Neuron (in vitro differentiated cells): Measurements from ENCODE around the gene PAQR4.
A peak's percentile ranks its signal among the peaks of the same experiment; 100 is the strongest.

Source experiments
- H2AFZ ChIP-seq: one replicate; pipeline ENCODE4 v1.6.1; 2013; ENCODE audit warnings: low read depth, mild to moderate bottlenecking, inconsistent platforms, low read length, moderate library complexity
- H3K27me3 ChIP-seq: one replicate; pipeline ENCODE4 v1.6.1; 2013; ENCODE audit warnings: low read length; ENCODE audit not compliant: insufficient read depth
- H3K36me3 ChIP-seq: one replicate; pipeline ENCODE4 v1.6.1; 2013; ENCODE audit warnings: low read length; ENCODE audit not compliant: insufficient read depth
- H3K4me1 ChIP-seq: one replicate; pipeline ENCODE4 v1.6.1; 2013; ENCODE audit warnings: low read length; ENCODE audit not compliant: insufficient read depth
- H3K4me3 ChIP-seq: 2 replicates; pipeline ENCODE4 v1.5.1; 2013; ENCODE audit warnings: mild to moderate bottlenecking, low read length, moderate library complexity
- H3K9me3 ChIP-seq: one replicate; pipeline ENCODE4 v1.6.1; 2013; ENCODE audit warnings: low read length

PAQR4 gene

GRCh38 chr16:2963723-2964474 lies 5.2 kb upstream of the PAQR4 start, which contains the start of gene KREMEN2:
KREMEN2 (plus strand) TSS chr16:2964275; CDS start chr16:2964521, 246 bp downstream.
- Histone ChIP-seq H3K27me3 (peaks cover 14% of the 10 kb centered on the region), H3K9me3 (no peaks in the 10 kb centered on the region)

DNA sequence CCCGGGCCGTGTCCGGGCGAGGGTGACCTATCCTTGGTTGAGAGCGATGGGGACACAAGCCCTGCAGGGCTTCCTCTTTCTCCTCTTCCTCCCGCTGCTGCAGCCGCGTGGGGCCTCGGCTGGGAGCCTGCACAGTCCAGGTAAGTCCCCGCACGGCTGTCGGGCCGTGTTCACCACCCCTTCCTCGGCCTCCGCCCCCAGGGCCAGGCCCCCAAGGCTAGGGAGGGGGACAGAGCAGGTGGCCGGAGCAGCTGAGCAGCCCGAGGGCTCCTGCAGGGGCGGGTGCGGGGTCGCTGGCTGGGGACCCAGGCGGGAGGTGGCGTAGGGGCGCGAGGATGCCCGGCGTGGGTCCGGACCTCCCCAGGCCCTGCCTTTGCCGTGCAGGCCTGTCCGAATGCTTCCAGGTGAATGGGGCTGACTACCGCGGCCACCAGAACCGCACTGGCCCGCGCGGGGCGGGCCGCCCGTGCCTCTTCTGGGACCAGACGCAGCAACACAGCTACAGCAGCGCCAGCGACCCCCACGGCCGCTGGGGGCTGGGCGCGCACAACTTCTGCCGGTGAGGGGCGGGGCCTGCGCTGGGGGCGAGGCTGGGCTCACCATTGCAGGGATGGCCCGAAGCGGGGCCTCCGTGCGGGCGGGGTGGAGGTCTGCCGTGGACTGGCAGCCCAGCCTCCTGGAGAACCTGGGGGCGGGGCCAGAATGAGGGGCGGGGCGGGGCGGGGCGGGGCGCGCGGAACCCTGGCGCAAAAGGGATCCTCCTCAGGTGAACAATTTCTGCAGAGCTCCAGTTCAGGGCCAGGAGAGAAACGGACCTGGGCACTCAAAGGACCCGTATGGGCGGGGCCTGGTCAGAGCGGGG lies 4.4 kb upstream of the PAQR4 start:
- H3K9me3 ChIP-seq: no peaks in the 10 kb centered on the region
- H3K36me3 ChIP-seq: no peaks in the 10 kb centered on the region
- peaks cover 19% of the 10 kb centered on the region for H3K4me1 ChIP-seq
- H3K27me3 ChIP-seq: peaks cover 14% of the 10 kb centered on the region
- H3K4me3 ChIP-seq: peak overlapping the region; percentile 43
- H2AFZ ChIP-seq: peak overlapping the region; percentile 76

More at GRCh38 chr16:2963723-2964474, 5.2 kb upstream of the PAQR4 start, which contains the start of gene KREMEN2:
- peak within 1 kb of the TSS; percentile 76 for H2AFZ ChIP-seq
- peak within 1 kb of the TSS; percentile 43 for H3K4me3 ChIP-seq
- peaks cover 19% of the 10 kb centered on the region for H3K4me1 ChIP-seq
- no peaks in the 10 kb centered on the region for H3K36me3 ChIP-seq

- no peak overlapping the region for H2AFZ ChIP-seq
- H3K4me1 ChIP-seq: peaks cover 27% of the 10 kb centered on the region
- peaks cover 2% of the 10 kb centered on the region for H3K36me3 ChIP-seq
- H3K9me3 ChIP-seq: no peaks in the 10 kb centered on the region
- H3K4me3 ChIP-seq: no peak overlapping the region
- H3K27me3 ChIP-seq: peaks cover 14% of the 10 kb centered on the region
Observed at GRCh38 chr16:2966043-2966807, 2.9 kb upstream of the PAQR4 start.

DNA sequence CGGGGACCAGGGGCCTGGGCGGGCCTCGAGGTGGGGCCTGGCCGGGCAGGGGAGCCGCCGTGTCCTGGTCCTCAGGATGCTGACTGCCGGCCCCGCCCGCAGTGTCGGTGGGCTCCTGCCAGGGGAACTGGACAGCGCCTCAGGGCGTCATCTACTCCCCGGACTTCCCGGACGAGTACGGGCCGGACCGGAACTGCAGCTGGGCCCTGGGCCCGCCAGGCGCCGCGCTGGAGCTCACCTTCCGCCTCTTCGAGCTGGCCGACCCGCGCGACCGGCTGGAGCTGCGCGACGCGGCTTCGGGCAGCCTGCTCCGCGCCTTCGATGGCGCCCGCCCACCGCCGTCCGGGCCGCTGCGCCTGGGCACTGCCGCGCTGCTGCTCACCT lies 2.3 kb upstream of the PAQR4 start:
- Histone ChIP-seq H3K27me3 (peaks cover 14% of the 10 kb centered on the region), H2AFZ (no peak overlapping the region), H3K4me3 (no peak overlapping the region), H3K4me1 (peaks cover 27% of the 10 kb centered on the region), H3K36me3 (peaks cover 7% of the 10 kb centered on the region), H3K9me3 (no peaks in the 10 kb centered on the region)

DNA sequence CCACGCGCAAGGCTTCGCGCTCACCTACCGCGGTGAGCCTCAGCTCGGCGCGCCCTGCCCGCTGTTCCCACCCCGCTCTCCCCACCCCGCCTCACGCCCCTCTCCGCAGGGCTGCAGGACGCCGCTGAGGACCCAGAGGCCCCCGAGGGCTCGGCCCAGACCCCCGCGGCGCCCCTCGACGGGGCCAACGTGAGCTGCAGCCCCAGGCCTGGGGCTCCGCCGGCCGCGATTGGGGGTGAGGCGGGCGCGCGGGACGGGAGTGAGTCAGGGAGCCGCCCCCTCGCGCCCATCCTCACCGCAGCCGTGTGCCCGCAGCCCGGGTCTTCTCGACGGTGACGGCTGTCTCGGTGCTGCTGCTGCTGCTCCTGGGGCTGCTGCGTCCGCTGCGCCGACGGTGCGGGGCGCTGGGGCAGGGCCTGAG lies 1.9 kb upstream of the PAQR4 start:
- Histone ChIP-seq H3K27me3 (peaks cover 12% of the 10 kb centered on the region), H3K4me1 (peaks cover 27% of the 10 kb centered on the region), H3K4me3 (no peak overlapping the region), H3K9me3 (no peaks in the 10 kb centered on the region), H2AFZ (no peak overlapping the region), H3K36me3 (peaks cover 11% of the 10 kb centered on the region)

- Histone ChIP-seq H3K4me3 (no peak overlapping the region), H3K27me3 (peaks cover 7% of the 10 kb centered on the region), H2AFZ (no peak overlapping the region), H3K36me3 (peaks cover 16% of the 10 kb centered on the region), H3K9me3 (no peaks in the 10 kb centered on the region), H3K4me1 (peaks cover 27% of the 10 kb centered on the region)
Observed at GRCh38 chr16:2967721-2968161, 1.4 kb upstream of the PAQR4 start.

DNA sequence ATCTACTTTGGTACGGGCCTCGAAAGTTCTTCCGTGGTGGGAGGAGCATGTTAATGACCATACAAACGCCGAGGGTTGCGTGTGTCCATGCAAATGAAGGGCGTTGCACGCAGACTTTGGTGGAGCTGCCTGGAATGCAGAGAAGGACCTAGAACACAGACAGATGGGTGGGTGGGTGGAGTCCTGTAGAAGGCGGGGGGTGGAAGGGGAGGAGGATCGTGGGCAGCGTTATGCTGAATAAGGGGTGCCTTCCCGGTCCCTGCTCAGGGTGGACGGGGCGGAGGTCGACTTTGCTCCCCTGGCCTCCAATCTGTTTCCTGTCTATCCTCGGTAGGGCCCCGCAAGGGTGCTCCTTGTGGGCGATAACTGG lies 795 bp upstream of the PAQR4 start:
- peaks cover 4% of the 10 kb centered on the region for H3K27me3 ChIP-seq

DNA sequence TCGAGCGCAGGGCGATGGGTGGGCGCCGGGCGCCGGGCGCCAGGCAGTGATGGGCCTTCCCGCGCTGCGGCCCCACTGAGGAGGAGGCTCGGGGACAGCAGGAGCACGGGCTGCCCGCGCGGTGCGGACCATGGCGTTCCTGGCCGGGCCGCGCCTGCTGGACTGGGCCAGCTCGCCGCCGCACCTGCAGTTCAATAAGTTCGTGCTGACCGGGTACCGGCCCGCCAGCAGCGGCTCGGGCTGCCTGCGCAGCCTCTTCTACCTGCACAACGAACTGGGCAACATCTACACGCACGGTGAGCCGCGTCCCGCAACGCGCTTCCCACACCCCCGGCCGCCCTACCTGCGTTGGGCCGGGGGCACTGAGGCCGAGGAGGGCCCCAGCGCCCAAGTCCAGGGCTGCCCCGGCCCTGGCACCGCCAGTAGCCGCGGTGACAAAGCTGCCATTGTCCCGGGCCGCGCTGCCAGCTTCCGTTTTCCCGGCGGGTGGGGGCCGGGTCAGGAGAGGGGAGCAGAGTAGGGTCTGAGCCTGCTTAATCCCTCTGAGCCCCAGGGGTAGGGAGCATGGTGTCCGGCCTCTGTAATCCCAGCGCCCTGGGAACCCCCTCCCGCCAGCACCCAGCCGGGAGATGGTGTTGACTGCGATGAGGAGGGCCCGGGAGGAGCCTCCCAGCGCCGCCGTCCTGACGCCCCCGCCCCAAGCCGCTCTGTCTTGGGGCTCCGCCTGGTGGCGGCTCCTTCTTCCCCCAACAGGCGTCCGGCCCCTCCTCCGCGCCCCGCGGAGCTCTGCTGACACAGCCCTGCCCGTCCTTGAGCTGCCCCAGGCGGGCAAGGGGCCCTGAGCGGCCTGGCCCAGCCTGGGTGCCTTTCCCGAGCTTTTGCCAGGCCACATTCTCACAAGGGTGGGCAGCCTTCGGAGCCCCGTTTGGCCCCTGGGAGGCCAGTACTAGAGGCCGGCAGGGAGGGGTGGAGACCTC lies 685 bp downstream of the PAQR4 start:
- peak overlapping the region; percentile 94 for H3K4me3 ChIP-seq
- H3K36me3 ChIP-seq: peaks cover 26% of the 10 kb centered on the region
- no peaks in the 10 kb centered on the region for H3K9me3 ChIP-seq
- H2AFZ ChIP-seq: peak overlapping the region; percentile 91
- H3K27me3 ChIP-seq: no peaks in the 10 kb centered on the region
- peaks cover 12% of the 10 kb centered on the region for H3K4me1 ChIP-seq

More for the DNA sequence above, 795 bp upstream of the PAQR4 start:
- Histone ChIP-seq H3K4me1 (peaks cover 27% of the 10 kb centered on the region), H3K36me3 (peaks cover 20% of the 10 kb centered on the region), H3K4me3 (peak overlapping the region; percentile 94), H2AFZ (no peak overlapping the region), H3K9me3 (no peaks in the 10 kb centered on the region)

GRCh38 chr16:2970563-2970962 lies 1.4 kb downstream of the PAQR4 start:
- no peak overlapping the region for H2AFZ ChIP-seq
- H3K36me3 ChIP-seq: peaks cover 33% of the 10 kb centered on the region
- no peaks in the 10 kb centered on the region for H3K27me3 ChIP-seq
- no peaks in the 10 kb centered on the region for H3K9me3 ChIP-seq
- H3K4me3 ChIP-seq: peak overlapping the region; percentile 94
- H3K4me1 ChIP-seq: peaks cover 12% of the 10 kb centered on the region

DNA sequence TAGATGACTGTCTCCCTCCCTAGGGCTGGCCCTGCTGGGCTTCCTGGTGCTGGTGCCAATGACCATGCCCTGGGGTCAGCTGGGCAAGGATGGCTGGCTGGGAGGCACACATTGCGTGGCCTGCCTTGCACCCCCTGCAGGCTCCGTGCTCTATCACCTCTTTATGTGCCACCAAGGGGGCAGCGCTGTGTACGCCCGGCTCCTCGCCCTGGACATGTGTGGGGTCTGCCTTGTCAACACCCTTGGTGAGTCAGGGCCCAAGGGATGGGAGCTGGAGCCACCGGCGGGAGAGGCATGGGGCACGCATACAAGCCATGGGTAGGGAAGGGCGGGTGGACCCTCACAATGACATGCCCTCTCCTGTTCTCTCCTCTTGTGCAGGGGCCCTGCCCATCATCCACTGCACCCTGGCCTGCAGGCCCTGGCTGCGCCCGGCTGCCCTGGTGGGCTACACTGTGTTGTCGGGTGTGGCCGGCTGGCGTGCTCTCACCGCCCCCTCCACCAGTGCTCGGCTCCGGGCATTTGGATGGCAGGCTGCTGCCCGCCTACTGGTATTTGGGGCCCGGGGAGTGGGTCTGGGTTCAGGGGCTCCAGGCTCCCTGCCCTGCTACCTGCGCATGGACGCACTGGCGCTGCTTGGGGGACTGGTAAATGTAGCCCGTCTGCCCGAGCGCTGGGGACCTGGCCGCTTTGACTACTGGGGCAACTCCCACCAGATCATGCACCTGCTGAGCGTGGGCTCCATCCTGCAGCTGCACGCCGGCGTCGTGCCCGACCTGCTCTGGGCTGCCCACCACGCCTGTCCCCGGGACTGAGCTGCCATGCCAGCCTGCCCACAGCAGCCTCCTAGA lies 2.2 kb downstream of the PAQR4 start:
- Histone ChIP-seq H3K4me1 (peaks cover 12% of the 10 kb centered on the region), H3K27me3 (no peaks in the 10 kb centered on the region), H3K9me3 (no peaks in the 10 kb centered on the region), H2AFZ (no peak overlapping the region), H3K4me3 (no peak overlapping the region), H3K36me3 (peaks cover 41% of the 10 kb centered on the region)

GRCh38 chr16:2971985-2972784 lies 3.0 kb downstream of the PAQR4 start:
- no peak overlapping the region for H2AFZ ChIP-seq
- H3K4me3 ChIP-seq: no peak overlapping the region
- peaks cover 47% of the 10 kb centered on the region for H3K36me3 ChIP-seq
- H3K4me1 ChIP-seq: peaks cover 12% of the 10 kb centered on the region
- no peaks in the 10 kb centered on the region for H3K27me3 ChIP-seq
- H3K9me3 ChIP-seq: no peaks in the 10 kb centered on the region
